ENCODE data around the gene TUT1. TPM values are rescaled to one million over a fixed set of nuclear protein-coding genes. Genes with fewer than 3 reads are reported as not detected.

TUT1 gene
- total and polyA plus RNA-seq, 4 donors: 5.6 to 15.8 (median 13.7) TPM

GRCh38 chr11:62604460-62605120 is 13.3 kb upstream of the TUT1 start:
- H3K9me3 ChIP-seq (ENCODE audit: control insufficient read depth in 4 of 4, low read length in 3 of 4): no peaks in the 10 kb centered on the region
- TF ChIP-seq FOXA2 (IDR thresholded peaks at IDR 0.05): no peak
- no peak for TF ChIP-seq TAF1 (conservative IDR thresholded peaks at IDR 0.05)
- TF ChIP-seq GABPA (IDR thresholded peaks at IDR 0.05 in 1 of 2, conservative IDR thresholded peaks at IDR 0.05 in 1 of 2): no peak
- no peak for TF ChIP-seq ATF3 (IDR thresholded peaks at IDR 0.05)
- TF ChIP-seq CTCF (IDR thresholded peaks at IDR 0.05; ENCODE audit: low read depth, low read length, missing input control): no peak
- TF ChIP-seq SP1 (IDR thresholded peaks at IDR 0.05): no peak
- no peak for TF ChIP-seq HNF4G (IDR thresholded peaks at IDR 0.05)
- no peak for TF ChIP-seq HNF4A (conservative IDR thresholded peaks at IDR 0.05)
- no peak for TF ChIP-seq MAX (IDR thresholded peaks at IDR 0.05)
- no peak for TF ChIP-seq RXRA (IDR thresholded peaks at IDR 0.05)
- no peak for TF ChIP-seq NR2F2 (IDR thresholded peaks at IDR 0.05)
- TF ChIP-seq JUND (IDR thresholded peaks at IDR 0.05): no peak
- no peak for TF ChIP-seq ZBTB33 (IDR thresholded peaks at IDR 0.05)
- no peak for TF ChIP-seq REST (IDR thresholded peaks at IDR 0.05)
- no peak for TF ChIP-seq RAD21 (IDR thresholded peaks at IDR 0.05)
- H3K27ac ChIP-seq (ENCODE audit: low read depth in 1 of 2, low read length in 2 of 2): no peak overlapping the region
- no peak overlapping the region for H3K9ac ChIP-seq (ENCODE audit: low read depth in 1 of 2, low read length in 2 of 2)
- H3K4me3 ChIP-seq (ENCODE audit: low read depth in 1 of 3, low read length in 3 of 3): no peak overlapping the region
- 83% methylated on average over 13 of the region's 13 CpGs for WGBS
- no peak for DNase-seq (ENCODE audit: low spot score)
- H3K36me3 ChIP-seq (ENCODE audit: control insufficient read depth in 4 of 4, insufficient read depth in 3 of 4, low read depth in 1 of 4, low read length in 3 of 4): peaks cover 2 to 14% (median 3%) of the 10 kb centered on the region in 4 donors
- peaks cover 12 to 50% (median 33%) of the 10 kb centered on the region in 4 donors for H3K4me1 ChIP-seq (ENCODE audit: control insufficient read depth in 4 of 4, insufficient read depth in 4 of 4, low read length in 3 of 4)
- no peaks in the 10 kb centered on the region for H3K27me3 ChIP-seq (ENCODE audit: control insufficient read depth in 4 of 4, insufficient read depth in 4 of 4, low read length in 3 of 4)

Measured in liver (tissue), 9 donors.